Tibial artery (tissue), 4 donors: Measurements from ENCODE around the gene PSMA5.
A peak's percentile ranks its signal among the peaks of the same experiment; 100 is the strongest.
"Not testable (repeated sequence)": the region's sequence is repeated elsewhere in the genome, so short reads cannot be mapped to it uniquely, and the experiment has no call there.

ENCODE experiments used
- DNase-seq, 2 donors: peaks; one replicate each; pipeline ENCODE4 v3.0.0-alpha.2; 2019
- H3K27ac ChIP-seq, 2 donors: fragments of 200-600 bp; sonication (generic) in 1 of 2; 1 replicate in 1 of 2; 2 replicates in 1 of 2; pipeline ENCODE4 v1.5.1; 2018 to 2019; ENCODE audit warnings: mild to moderate bottlenecking in 1 of 2
- H3K27me3 ChIP-seq, 2 donors: fragments of 200-600 bp; sonication (generic) in 1 of 2; one replicate each; pipeline versions ENCODE4 v1.5.1 to v1.6.0; 2016 to 2019
- H3K36me3 ChIP-seq, 3 donors: fragments of 200-600 bp; sonication (generic) in 2 of 3; one replicate each; pipeline ENCODE4 v1.5.1; 2016 to 2019; ENCODE audit warnings: mild to moderate bottlenecking in 2 of 3
- H3K4me1 ChIP-seq, 4 donors: fragments of 200-600 bp; sonication (generic) in 2 of 4; 1 replicate in 3 of 4; 2 replicates in 1 of 4; pipeline ENCODE4 v1.5.1; 2016 to 2019
- H3K4me3 ChIP-seq, 2 donors: fragments of 200-600 bp; sonication (generic) in 1 of 2; 1 replicate in 1 of 2; 2 replicates in 1 of 2; pipeline ENCODE4 v1.5.1; 2018 to 2019; ENCODE audit warnings: mild to moderate bottlenecking in 2 of 2
- H3K9me3 ChIP-seq, 3 donors: fragments of 200-600 bp; sonication (generic) in 1 of 3; one replicate each; pipeline ENCODE4 v1.5.1; 2016 to 2019
- intact Hi-C: fragments of 100-400 bp; cut with DNase I; formaldehyde crosslinking; loops from one replicate; pipeline ENCODE4 v1.15.0; 2023; ENCODE audit warnings: low total_unique reads
- TF ChIP-seq, protein P1 (sequence below), 2 experiments: fragments of 200-600 bp in 1 of 2; fragments of 450-650 bp in 1 of 2; IDR thresholded peaks; one replicate each; pipeline ENCODE4 v1.5.1; 2017 to 2019; ENCODE audit warnings: antibody characterized with exemption in 2 of 2, mild to moderate bottlenecking in 1 of 2, moderate library complexity in 1 of 2

The PSMA5 gene

DNA sequence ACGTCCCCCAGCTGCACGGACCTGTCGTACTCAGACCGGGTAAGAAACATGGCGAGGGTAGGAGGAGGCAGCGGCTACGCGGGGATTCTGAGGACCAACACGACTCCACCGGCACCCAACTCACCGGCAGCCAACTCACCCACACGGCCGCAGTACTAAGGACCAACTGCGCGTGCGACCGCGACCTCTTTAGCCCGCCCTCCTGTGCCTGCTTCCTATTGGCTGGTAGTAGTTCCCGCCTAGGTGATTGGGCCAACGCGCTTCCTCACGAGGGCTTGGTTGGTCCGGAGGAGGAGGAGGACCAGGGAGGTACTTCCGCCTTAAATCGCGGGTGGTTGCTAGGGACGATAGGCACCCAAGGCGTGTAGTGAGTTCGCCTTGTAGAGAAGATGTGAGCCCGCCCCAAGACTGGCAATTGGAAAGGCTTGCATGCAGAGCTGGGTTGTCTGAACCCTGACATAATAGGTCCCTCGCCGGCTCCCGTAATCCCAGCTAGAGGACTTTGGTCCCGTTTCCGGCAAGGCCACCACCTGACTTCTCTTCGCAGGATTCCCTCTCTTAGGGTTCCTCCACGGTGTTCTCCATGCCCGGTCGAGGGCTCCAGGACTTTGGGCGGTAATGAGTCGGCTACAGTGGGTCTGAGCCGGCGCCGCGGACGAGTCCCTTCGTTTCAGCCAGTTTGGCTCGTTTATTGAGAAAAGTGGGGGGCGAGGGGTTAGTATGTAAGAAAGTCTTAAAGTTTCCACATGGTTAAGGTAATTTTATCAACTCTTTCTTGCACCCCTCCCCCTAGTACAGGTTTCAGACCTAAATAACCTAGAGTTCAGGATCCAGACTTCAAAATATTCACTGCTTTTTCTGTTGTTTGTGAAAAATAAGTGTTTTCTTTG, at the start of gene PSMA5:
PSMA5 (minus strand) TSS at position 168 of the 890 bp plus-strand sequence; CDS start at position 50, 118 bp downstream.
- Histone ChIP-seq H3K27me3 (no peaks in the 10 kb centered on the region), H3K4me1 (peaks cover 0 to 33% (median 19%) of the 10 kb centered on the region in 4 donors), H3K36me3 (peaks cover under 1 to 4% (median under 1%) of the 10 kb centered on the region in 3 donors), H3K4me3 (peak within 1 kb of the TSS; percentile 83 to 92), H3K9me3 (no peaks in the 10 kb centered on the region), H3K27ac (peak within 1 kb of the TSS; percentile 90 to 95)
- intact Hi-C loops = loop anchor here (5.0 to 10.0 kb wide), 2 partner anchors 41 to 108 kb away; partner anchors contain the start of genes GPR61 and SYPL2
- peak; percentile 99 for DNase-seq
- TF ChIP-seq, protein P1, sequence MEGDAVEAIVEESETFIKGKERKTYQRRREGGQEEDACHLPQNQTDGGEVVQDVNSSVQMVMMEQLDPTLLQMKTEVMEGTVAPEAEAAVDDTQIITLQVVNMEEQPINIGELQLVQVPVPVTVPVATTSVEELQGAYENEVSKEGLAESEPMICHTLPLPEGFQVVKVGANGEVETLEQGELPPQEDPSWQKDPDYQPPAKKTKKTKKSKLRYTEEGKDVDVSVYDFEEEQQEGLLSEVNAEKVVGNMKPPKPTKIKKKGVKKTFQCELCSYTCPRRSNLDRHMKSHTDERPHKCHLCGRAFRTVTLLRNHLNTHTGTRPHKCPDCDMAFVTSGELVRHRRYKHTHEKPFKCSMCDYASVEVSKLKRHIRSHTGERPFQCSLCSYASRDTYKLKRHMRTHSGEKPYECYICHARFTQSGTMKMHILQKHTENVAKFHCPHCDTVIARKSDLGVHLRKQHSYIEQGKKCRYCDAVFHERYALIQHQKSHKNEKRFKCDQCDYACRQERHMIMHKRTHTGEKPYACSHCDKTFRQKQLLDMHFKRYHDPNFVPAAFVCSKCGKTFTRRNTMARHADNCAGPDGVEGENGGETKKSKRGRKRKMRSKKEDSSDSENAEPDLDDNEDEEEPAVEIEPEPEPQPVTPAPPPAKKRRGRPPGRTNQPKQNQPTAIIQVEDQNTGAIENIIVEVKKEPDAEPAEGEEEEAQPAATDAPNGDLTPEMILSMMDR (IDR thresholded peaks at IDR 0.05) = peak in 1 of 2 experiments; percentile 9

DNA sequence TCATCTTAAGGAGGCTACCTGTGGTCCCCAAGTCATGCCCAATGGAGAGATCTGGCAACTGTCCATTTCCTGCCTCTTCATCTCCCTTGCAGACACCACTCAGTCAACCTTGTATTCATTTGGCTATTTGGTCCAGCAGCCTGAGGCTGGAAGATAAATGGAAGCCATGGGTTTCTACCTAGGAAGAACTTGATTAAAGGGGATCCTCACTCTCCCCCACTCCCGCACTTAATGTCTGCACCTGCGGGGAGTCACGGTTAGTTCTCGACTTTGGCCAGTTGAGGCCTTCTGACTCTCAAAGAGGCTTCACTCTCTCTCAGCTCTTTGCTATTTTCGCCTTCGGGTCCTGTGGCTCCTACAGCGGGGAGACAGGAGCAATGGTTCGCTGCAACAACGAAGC, 49.0 kb upstream of the PSMA5 start:
- no peaks in the 10 kb centered on the region for H3K4me1 ChIP-seq
- H3K27ac ChIP-seq = no peak overlapping the region
- intact Hi-C loops = no loop called here
- no peak for DNase-seq
- no peaks in the 10 kb centered on the region for H3K9me3 ChIP-seq
- TF ChIP-seq, protein P1 (IDR thresholded peaks at IDR 0.05) = no peak
- H3K36me3 ChIP-seq = no peaks in the 10 kb centered on the region
- no peak overlapping the region for H3K4me3 ChIP-seq
- H3K27me3 ChIP-seq = no peaks in the 10 kb centered on the region

GRCh38 chr1:109474697-109475096, 48.4 kb upstream of the PSMA5 start:
- intact Hi-C loops = no loop called here
- Histone ChIP-seq H3K27ac (no peak overlapping the region), H3K4me3 (no peak overlapping the region), H3K27me3 (no peaks in the 10 kb centered on the region), H3K36me3 (no peaks in the 10 kb centered on the region), H3K9me3 (no peaks in the 10 kb centered on the region), H3K4me1 (no peaks in the 10 kb centered on the region)
- DNase-seq = no peak
- TF ChIP-seq, protein P1 (IDR thresholded peaks at IDR 0.05) = no peak

DNA sequence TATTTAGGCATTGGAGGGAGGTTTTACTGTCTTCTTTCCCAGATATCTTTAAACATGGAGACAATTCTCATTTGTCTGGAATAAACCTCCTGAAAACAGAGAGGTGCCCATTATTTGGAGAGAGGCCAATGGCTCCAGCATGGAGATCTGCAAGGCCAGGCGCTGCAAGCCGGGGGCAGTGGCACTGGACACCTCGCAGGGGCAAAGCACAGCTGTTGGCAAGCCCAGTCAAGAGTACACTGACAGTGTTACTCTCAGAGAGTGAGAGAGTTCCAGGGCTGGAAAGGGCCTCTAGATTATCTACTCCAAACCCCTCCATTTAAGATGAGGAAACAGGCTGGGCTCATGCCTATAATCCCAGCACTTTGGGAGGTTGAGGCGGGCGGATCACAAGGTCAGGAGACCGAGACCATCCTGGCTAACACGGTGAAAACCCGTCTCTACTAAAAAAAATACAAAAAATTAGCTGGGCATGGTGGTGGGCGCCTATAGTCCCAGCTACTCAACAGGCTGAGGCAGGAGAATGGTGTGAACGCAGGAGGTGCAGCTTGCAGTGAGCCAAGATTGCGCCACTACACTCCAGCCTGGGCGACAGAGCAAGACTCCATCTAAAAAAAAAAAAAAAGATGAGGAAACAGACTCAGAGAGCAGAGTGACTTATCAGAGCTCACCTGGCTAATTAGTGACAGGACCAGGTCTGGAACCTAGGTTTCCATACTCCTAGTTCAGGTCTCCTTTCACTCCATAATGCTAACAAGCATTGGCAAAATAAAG, 47.2 kb upstream of the PSMA5 start:
- H3K27me3 ChIP-seq, H3K27ac ChIP-seq, H3K4me1 ChIP-seq, intact Hi-C loops, H3K9me3 ChIP-seq, DNase-seq, H3K4me3 ChIP-seq, H3K36me3 ChIP-seq: not testable (repeated sequence)

DNA sequence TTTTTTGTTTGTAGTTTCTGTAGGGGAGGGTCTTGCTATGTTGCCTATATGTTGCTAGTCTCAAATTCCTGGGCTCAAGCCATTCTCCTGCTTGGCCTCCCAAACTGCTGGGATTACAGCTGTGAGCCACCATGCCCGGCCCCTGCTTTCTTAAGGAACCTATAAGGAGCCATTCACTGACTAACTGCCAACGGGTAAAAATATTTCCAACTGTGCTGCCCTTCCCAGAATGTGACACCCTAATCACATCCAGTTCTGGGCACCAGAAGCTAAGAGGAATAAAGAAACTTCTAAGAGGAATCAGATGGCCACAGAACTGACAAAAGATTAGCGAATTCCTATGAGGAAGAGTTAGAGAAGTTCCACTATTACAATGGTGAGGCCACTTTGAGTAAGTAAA, 46.5 kb upstream of the PSMA5 start:
- TF ChIP-seq, protein P1 (IDR thresholded peaks at IDR 0.05) = no peak
- Histone ChIP-seq H3K27ac (no peak overlapping the region), H3K4me1 (no peaks in the 10 kb centered on the region), H3K4me3 (no peak overlapping the region), H3K36me3 (no peaks in the 10 kb centered on the region), H3K27me3 (no peaks in the 10 kb centered on the region), H3K9me3 (no peaks in the 10 kb centered on the region)
- no peak for DNase-seq
- intact Hi-C loops = no loop called here

DNA sequence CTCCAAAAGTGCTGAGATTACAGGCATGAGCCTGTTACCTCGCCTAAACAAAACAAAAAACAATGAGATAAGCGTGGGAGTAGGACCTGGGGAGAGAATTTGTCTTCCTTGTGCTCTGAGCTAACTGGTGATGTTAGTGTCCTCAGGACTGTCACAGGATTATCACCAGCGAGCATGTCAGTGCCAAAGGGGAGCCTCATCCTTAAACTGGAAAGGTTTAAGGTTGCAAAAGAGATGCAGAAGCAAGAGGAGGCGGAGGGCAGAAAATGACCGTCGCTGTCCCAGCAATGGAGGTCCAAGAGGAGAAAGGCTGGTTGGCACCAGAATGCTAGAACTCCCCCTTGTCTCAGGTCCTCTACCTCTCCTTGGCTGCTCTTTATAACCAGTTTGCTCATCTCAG, 44.0 kb upstream of the PSMA5 start:
- intact Hi-C loops = no loop called here
- TF ChIP-seq, protein P1 (IDR thresholded peaks at IDR 0.05) = no peak
- peaks cover 0 to 19% (median 7%) of the 10 kb centered on the region in 4 donors for H3K4me1 ChIP-seq
- H3K27ac ChIP-seq = no peak overlapping the region
- H3K4me3 ChIP-seq = no peak overlapping the region
- no peaks in the 10 kb centered on the region for H3K36me3 ChIP-seq
- peaks cover 0 to 14% of the 10 kb centered on the region in 2 donors for H3K27me3 ChIP-seq
- H3K9me3 ChIP-seq = no peaks in the 10 kb centered on the region
- no peak for DNase-seq
